ENCODE data around the gene HEMK1. TPM values are rescaled to one million over a fixed set of nuclear protein-coding genes. Genes with fewer than 3 reads are reported as not detected.

HEMK1 gene
- total and polyA plus RNA-seq, 7 donors, result 6.1 to 16.2 (median 10.0) TPM

- WGBS, 3 donors, result 73 to 95% (median 79%) methylated on average over 2 of the region's 2 CpGs
- H3K27me3 ChIP-seq (ENCODE audit: insufficient read depth in 3 of 3, low read length in 2 of 3), result no peaks in the 10 kb centered on the region
- intact Hi-C loops (cut with DNase I), result no loop called here
- H3K4me3 ChIP-seq, result no peak overlapping the region
- no peak overlapping the region for H3K27ac ChIP-seq
- peaks cover 0 to 12% of the 10 kb centered on the region in 2 donors for H3K36me3 ChIP-seq (ENCODE audit: insufficient read depth in 1 of 2, low read depth in 1 of 2)
- DNase-seq (no peak), ATAC-seq (no peak)
- peaks cover 7% of the 10 kb centered on the region for H3K4me1 ChIP-seq
- TF ChIP-seq, protein P1, sequence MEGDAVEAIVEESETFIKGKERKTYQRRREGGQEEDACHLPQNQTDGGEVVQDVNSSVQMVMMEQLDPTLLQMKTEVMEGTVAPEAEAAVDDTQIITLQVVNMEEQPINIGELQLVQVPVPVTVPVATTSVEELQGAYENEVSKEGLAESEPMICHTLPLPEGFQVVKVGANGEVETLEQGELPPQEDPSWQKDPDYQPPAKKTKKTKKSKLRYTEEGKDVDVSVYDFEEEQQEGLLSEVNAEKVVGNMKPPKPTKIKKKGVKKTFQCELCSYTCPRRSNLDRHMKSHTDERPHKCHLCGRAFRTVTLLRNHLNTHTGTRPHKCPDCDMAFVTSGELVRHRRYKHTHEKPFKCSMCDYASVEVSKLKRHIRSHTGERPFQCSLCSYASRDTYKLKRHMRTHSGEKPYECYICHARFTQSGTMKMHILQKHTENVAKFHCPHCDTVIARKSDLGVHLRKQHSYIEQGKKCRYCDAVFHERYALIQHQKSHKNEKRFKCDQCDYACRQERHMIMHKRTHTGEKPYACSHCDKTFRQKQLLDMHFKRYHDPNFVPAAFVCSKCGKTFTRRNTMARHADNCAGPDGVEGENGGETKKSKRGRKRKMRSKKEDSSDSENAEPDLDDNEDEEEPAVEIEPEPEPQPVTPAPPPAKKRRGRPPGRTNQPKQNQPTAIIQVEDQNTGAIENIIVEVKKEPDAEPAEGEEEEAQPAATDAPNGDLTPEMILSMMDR (IDR thresholded peaks at IDR 0.05), result no peak
- no peaks in the 10 kb centered on the region for H3K9me3 ChIP-seq
Observed at GRCh38 chr3:50563867-50564266, 5.5 kb upstream of the HEMK1 start.

- WGBS, 3 donors, result 78 to 83% (median 82%) methylated on average over 1 of the region's 1 CpG
- TF ChIP-seq, protein P1 (IDR thresholded peaks at IDR 0.05), result no peak
- Histone ChIP-seq H3K4me1 (peaks cover 7% of the 10 kb centered on the region), H3K4me3 (no peak overlapping the region), H3K36me3 (ENCODE audit: insufficient read depth in 1 of 2, low read depth in 1 of 2) (peaks cover 0 to 12% of the 10 kb centered on the region in 2 donors), H3K27ac (no peak overlapping the region), H3K9me3 (no peaks in the 10 kb centered on the region), H3K27me3 (ENCODE audit: insufficient read depth in 3 of 3, low read length in 2 of 3) (no peaks in the 10 kb centered on the region)
- intact Hi-C loops (cut with DNase I), result no loop called here
- ATAC-seq (no peak), DNase-seq (no peak)
Observed at GRCh38 chr3:50564321-50564720, 5.0 kb upstream of the HEMK1 start.

- peak overlapping the region; percentile 89 for H3K27ac ChIP-seq
- ATAC-seq, result peak in 1 of 4 donors; percentile 0
- no peak for DNase-seq
- H3K4me1 ChIP-seq, result peaks cover 6% of the 10 kb centered on the region
- H3K36me3 ChIP-seq (ENCODE audit: insufficient read depth in 1 of 2, low read depth in 1 of 2), result peaks cover 0 to 12% of the 10 kb centered on the region in 2 donors
- TF ChIP-seq, protein P1 (IDR thresholded peaks at IDR 0.05), result no peak
- H3K9me3 ChIP-seq, result no peaks in the 10 kb centered on the region
- intact Hi-C loops (cut with DNase I), result loop anchor here in 1 of 2 donors (5.0 kb wide), 1 partner anchor 90 kb away; no protein-coding TSS in a partner anchor
- H3K4me3 ChIP-seq, result peak overlapping the region; percentile 81
- H3K27me3 ChIP-seq (ENCODE audit: insufficient read depth in 3 of 3, low read length in 2 of 3), result no peaks in the 10 kb centered on the region
- 3 to 15% (median 6%) methylated on average over 10 to 11 of the region's 11 CpGs for WGBS, 3 donors
Observed at GRCh38 chr3:50567011-50567385, 2.3 kb upstream of the HEMK1 start.

GRCh38 chr3:50567386-50568167 lies 1.7 kb upstream of the HEMK1 start, which contains the start of gene C3orf18:
Gene C3orf18 (minus strand): TSS chr3:50567747. CDS start chr3:50565699, 2,048 bp downstream.
- H3K36me3 ChIP-seq (ENCODE audit: insufficient read depth in 1 of 2, low read depth in 1 of 2), result peaks cover 0 to 12% of the 10 kb centered on the region in 2 donors
- intact Hi-C loops (cut with DNase I), result loop anchor here in 1 of 2 donors (5.0 kb wide), 1 partner anchor 90 kb away; no protein-coding TSS in a partner anchor
- DNase-seq (peak; percentile 94 to 96), ATAC-seq (peak; percentile 68 to 79 (median 72))
- H3K4me1 ChIP-seq, result peaks cover 11% of the 10 kb centered on the region
- H3K27ac ChIP-seq, result peak within 1 kb of the TSS; percentile 89
- TF ChIP-seq, protein P1 (IDR thresholded peaks at IDR 0.05), result no peak
- no peaks in the 10 kb centered on the region for H3K9me3 ChIP-seq
- H3K4me3 ChIP-seq, result peak within 1 kb of the TSS; percentile 81
- WGBS, 3 donors, result 0 to 1% (median 1%) methylated on average over 44 to 53 of the region's 53 CpGs
- H3K27me3 ChIP-seq (ENCODE audit: insufficient read depth in 3 of 3, low read length in 2 of 3), result no peaks in the 10 kb centered on the region

Measured in psoas muscle (tissue), 8 donors.